Liver (tissue), 9 donors: ENCODE results near the gene HOOK1. TPM values are rescaled to one million over a fixed set of nuclear protein-coding genes. Genes with fewer than 3 reads are reported as not detected.

Experiments used
- DNase-seq: peaks from one replicate; pipeline ENCODE4 v3.0.0-alpha.2; 2017; ENCODE audit warnings: low spot score
- H3K27ac ChIP-seq, 2 donors: one replicate each; pipeline ENCODE4 v1.7.0; 2013; ENCODE audit warnings: inconsistent platforms in 2 of 2, low read length in 2 of 2, control low read depth in 1 of 2, low read depth in 1 of 2, mild to moderate bottlenecking in 1 of 2
- H3K27me3 ChIP-seq, 4 donors: one replicate each; pipeline versions ENCODE4 v1.6.1 to v1.7.0; 2013; ENCODE audit warnings: low read length in 3 of 4, inconsistent platforms in 1 of 4, mild to moderate bottlenecking in 1 of 4, moderate library complexity in 1 of 4; ENCODE audit not compliant: control insufficient read depth in 4 of 4, insufficient read depth in 4 of 4
- H3K36me3 ChIP-seq, 4 donors: one replicate each; pipeline versions ENCODE4 v1.6.1 to v1.7.0; 2013; ENCODE audit warnings: low read length in 3 of 4, mild to moderate bottlenecking in 3 of 4, low read depth in 1 of 4, moderate library complexity in 1 of 4; ENCODE audit not compliant: control insufficient read depth in 4 of 4, insufficient read depth in 3 of 4
- H3K4me1 ChIP-seq, 4 donors: one replicate each; pipeline versions ENCODE4 v1.6.1 to v1.7.0; 2013; ENCODE audit warnings: low read length in 3 of 4, mild to moderate bottlenecking in 3 of 4, moderate library complexity in 1 of 4; ENCODE audit not compliant: control insufficient read depth in 4 of 4, insufficient read depth in 4 of 4
- H3K4me3 ChIP-seq, 3 donors: one replicate each; pipeline versions ENCODE4 v1.6.1 to v1.7.0; 2013; ENCODE audit warnings: low read length in 3 of 3, control low read depth in 1 of 3, low read depth in 1 of 3, mild to moderate bottlenecking in 1 of 3
- H3K9ac ChIP-seq, 2 donors: one replicate each; pipeline ENCODE4 v1.7.0; 2013; ENCODE audit warnings: low read length in 2 of 2, mild to moderate bottlenecking in 2 of 2, moderate library complexity in 2 of 2, control low read depth in 1 of 2, low read depth in 1 of 2
- H3K9me3 ChIP-seq, 4 donors: one replicate each; pipeline versions ENCODE4 v1.6.1 to v1.7.0; 2013; ENCODE audit warnings: low read length in 3 of 4; ENCODE audit not compliant: control insufficient read depth in 4 of 4
- CTCF ChIP-seq: fragments of 150-350 bp; IDR thresholded peaks from 2 replicates; pipeline ENCODE4 v1.5.1; 2017; ENCODE audit warnings: improper control_type of control experiment, low read depth, low read length; ENCODE audit not compliant: missing input control
- EGR1 ChIP-seq, 2 donors: IDR thresholded peaks; 2 replicates each; pipeline ENCODE4 v1.6.1; 2016 to 2018; ENCODE audit warnings: antibody characterized with exemption in 2 of 2, low read depth in 2 of 2
- FOXA1 ChIP-seq: IDR thresholded peaks from 2 replicates; pipeline ENCODE4 v1.6.1; 2016; ENCODE audit warnings: antibody characterized with exemption
- FOXA2 ChIP-seq: IDR thresholded peaks from 2 replicates; pipeline ENCODE4 v1.6.1; 2016; ENCODE audit warnings: antibody characterized with exemption
- GABPA ChIP-seq, 2 donors: IDR thresholded peaks in 1 of 2; conservative IDR thresholded peaks in 1 of 2; 2 replicates each; pipeline ENCODE4 v1.6.1; 2016; ENCODE audit warnings: antibody characterized with exemption in 2 of 2, mild to moderate bottlenecking in 1 of 2, moderate library complexity in 1 of 2
- HNF4A ChIP-seq, 2 donors: conservative IDR thresholded peaks; 2 replicates each; pipeline ENCODE4 v1.6.1; 2016; ENCODE audit warnings: antibody characterized with exemption in 2 of 2, mild to moderate bottlenecking in 2 of 2
- HNF4G ChIP-seq: IDR thresholded peaks from 2 replicates; pipeline ENCODE4 v1.6.1; 2016; ENCODE audit warnings: antibody characterized with exemption
- JUND ChIP-seq, 2 donors: IDR thresholded peaks; 2 replicates each; pipeline ENCODE4 v1.6.1; 2016; ENCODE audit warnings: antibody characterized with exemption in 2 of 2
- NR2F2 ChIP-seq: IDR thresholded peaks from 2 replicates; pipeline ENCODE4 v1.6.1; 2016; ENCODE audit warnings: antibody characterized with exemption
- RAD21 ChIP-seq, 2 donors: IDR thresholded peaks; 2 replicates each; pipeline ENCODE4 v1.6.1; 2016; ENCODE audit warnings: antibody characterized with exemption in 2 of 2, mild to moderate bottlenecking in 2 of 2
- REST ChIP-seq: IDR thresholded peaks from 2 replicates; pipeline ENCODE4 v1.6.1; 2016; ENCODE audit warnings: antibody characterized with exemption, mild to moderate bottlenecking
- RXRA ChIP-seq, 2 donors: IDR thresholded peaks; 2 replicates each; pipeline ENCODE4 v1.6.1; 2017 to 2018; ENCODE audit warnings: antibody characterized with exemption in 2 of 2, mild to moderate bottlenecking in 1 of 2
- SP1 ChIP-seq: IDR thresholded peaks from 2 replicates; pipeline ENCODE4 v1.6.1; 2018; ENCODE audit warnings: antibody characterized with exemption, mild to moderate bottlenecking
- TAF1 ChIP-seq: conservative IDR thresholded peaks from 2 replicates; pipeline ENCODE4 v1.6.1; 2016; ENCODE audit warnings: antibody characterized with exemption, mild to moderate bottlenecking
- YY1 ChIP-seq: IDR thresholded peaks from 2 replicates; pipeline ENCODE4 v1.6.1; 2016; ENCODE audit warnings: antibody characterized with exemption, mild to moderate bottlenecking
- ZBTB33 ChIP-seq: IDR thresholded peaks from 2 replicates; pipeline ENCODE4 v1.6.1; 2016; ENCODE audit warnings: antibody characterized with exemption
- WGBS: extraction: QIAGEN DNeasy Blood & Tissue Kit; methylation state at CpG from one replicate; pipeline ENCODE4 v1.1.7; 2013; 5-methylcytosine and 5-hydroxymethylcytosine counted together
- polyA plus RNA-seq, 2 donors: library from polyadenylated mRNA; stranded (reverse) in 1 of 2; unstranded in 1 of 2; fragments of 200-250 nt in 1 of 2; fragments of >200 nt in 1 of 2; fragmentation: Nextera tagmentation in 1 of 2; extraction: Ambion mirVana in 1 of 2; gene quantifications; one replicate each; pipeline versions ENCODE4 v1.2.1 to v1.2.3, GENCODE V29; 2013 to 2015
- total RNA-seq, 2 donors: library from RNA; depleted of rRNA; stranded (reverse); fragments of >200 nt; gene quantifications; one replicate each; pipeline ENCODE4 v1.2.3, GENCODE V29; 2014
- TF ChIP-seq, protein P1 (sequence below): IDR thresholded peaks from 2 replicates; pipeline ENCODE4 v1.6.1; 2016; ENCODE audit warnings: antibody characterized with exemption
- TF ChIP-seq, protein P2 (sequence below): IDR thresholded peaks from 2 replicates; pipeline ENCODE4 v1.6.1; 2016; ENCODE audit warnings: antibody characterized with exemption
- donor health status: healthy.
- donor health status: healthy.
- donor health status: healthy.
- donor health status: healthy.
- donor health status: healthy.

HOOK1 gene
- total and polyA plus RNA-seq, 4 donors, result 10.3 to 33.4 (median 17.5) TPM

- Histone ChIP-seq H3K27me3 (no peaks in the 10 kb centered on the region), H3K4me3 (no peak overlapping the region), H3K4me1 (peaks cover 4 to 39% (median 12%) of the 10 kb centered on the region in 4 donors), H3K36me3 (peaks cover 1 to 22% (median 15%) of the 10 kb centered on the region in 4 donors), H3K9me3 (no peaks in the 10 kb centered on the region), H3K9ac (no peak overlapping the region), H3K27ac (no peak overlapping the region)
- TF ChIP-seq TAF1, result no peak
- no peak for TF ChIP-seq RAD21 (IDR thresholded peaks at IDR 0.05)
- no peak for TF ChIP-seq NR2F2
- TF ChIP-seq CTCF, result no peak
- no peak for TF ChIP-seq GABPA (IDR thresholded peaks at IDR 0.05 in 1 of 2, conservative IDR thresholded peaks at IDR 0.05 in 1 of 2)
- no peak for TF ChIP-seq FOXA2
- TF ChIP-seq JUND (IDR thresholded peaks at IDR 0.05), result no peak
- TF ChIP-seq, protein P1, sequence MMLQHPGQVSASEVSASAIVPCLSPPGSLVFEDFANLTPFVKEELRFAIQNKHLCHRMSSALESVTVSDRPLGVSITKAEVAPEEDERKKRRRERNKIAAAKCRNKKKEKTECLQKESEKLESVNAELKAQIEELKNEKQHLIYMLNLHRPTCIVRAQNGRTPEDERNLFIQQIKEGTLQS, result no peak
- no peak for TF ChIP-seq EGR1 (IDR thresholded peaks at IDR 0.05; ENCODE audit: low read depth in 2 of 2)
- TF ChIP-seq SP1, result no peak
- no peak for TF ChIP-seq RXRA (IDR thresholded peaks at IDR 0.05)
- no peak for TF ChIP-seq REST
- no peak for TF ChIP-seq FOXA1
- TF ChIP-seq, protein P2, sequence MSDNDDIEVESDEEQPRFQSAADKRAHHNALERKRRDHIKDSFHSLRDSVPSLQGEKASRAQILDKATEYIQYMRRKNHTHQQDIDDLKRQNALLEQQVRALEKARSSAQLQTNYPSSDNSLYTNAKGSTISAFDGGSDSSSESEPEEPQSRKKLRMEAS, result no peak
- TF ChIP-seq HNF4A (conservative IDR thresholded peaks at IDR 0.05), result no peak
- TF ChIP-seq ZBTB33, result no peak
- TF ChIP-seq HNF4G, result no peak
- TF ChIP-seq YY1, result no peak
- 83% methylated on average over 2 of the region's 2 CpGs for WGBS
- DNase-seq, result no peak
These were observed 92.2 kb downstream of the HOOK1 start for GRCh38 chr1:59906931-59907330.
